GF-D8 (cell line): ENCODE data around the gene MAN1A1.
"Not testable (repeated sequence)": the region's sequence is repeated elsewhere in the genome, so short reads cannot be mapped to it uniquely, and the experiment has no call there.

Experiments used
- DNase-seq: peaks from one replicate; lab custom pipeline; 2025; lab: John Stamatoyannopoulos, UW

MAN1A1 gene

DNA sequence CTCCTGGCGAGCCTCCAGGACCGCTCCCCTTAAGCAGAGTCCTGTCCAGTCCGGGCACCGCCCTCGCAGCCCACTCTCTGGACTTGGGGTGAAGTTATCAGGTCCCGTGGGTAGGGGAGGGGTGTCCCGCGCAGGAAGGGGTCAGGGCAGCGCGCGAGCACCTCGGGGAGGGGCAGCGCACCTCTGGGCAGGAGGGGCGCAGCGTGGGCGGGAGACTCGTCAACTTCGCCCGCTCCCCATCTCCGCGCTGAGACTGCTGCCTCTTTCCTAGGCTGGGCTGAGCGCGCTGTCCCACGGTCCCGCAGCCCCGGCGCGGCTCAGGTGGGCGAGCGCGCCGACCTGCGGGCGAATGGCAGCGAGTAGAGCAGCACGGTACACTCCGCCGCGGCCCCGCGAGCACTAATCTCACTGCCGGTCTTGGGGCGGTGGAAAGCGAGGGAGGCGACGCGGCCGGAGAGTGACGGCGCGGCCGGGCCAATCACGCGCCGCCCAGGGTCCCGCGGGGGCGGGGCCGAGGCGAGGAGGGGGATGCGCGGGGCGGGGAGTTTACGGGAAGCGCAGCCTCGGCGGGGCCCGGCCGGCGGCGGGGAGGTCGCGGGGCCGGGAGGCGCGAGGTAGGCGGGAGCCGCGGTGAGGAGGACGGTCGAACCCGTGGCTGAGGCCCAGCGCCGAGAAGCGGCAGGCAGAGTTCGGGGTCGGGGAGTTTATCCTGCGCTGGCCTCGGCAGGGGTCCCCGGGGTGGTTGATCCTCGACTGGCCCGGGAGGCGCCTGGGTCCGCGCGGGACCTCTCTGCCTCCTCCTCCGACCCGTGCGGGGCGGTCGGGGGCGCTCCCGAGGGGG lies at the start of gene MAN1A1:
TSS of gene MAN1A1 (minus strand) at position 401 of the 841 bp plus-strand sequence. CDS start 696 bp downstream, outside the sequence.
- peak; percentile 28 for DNase-seq

DNA sequence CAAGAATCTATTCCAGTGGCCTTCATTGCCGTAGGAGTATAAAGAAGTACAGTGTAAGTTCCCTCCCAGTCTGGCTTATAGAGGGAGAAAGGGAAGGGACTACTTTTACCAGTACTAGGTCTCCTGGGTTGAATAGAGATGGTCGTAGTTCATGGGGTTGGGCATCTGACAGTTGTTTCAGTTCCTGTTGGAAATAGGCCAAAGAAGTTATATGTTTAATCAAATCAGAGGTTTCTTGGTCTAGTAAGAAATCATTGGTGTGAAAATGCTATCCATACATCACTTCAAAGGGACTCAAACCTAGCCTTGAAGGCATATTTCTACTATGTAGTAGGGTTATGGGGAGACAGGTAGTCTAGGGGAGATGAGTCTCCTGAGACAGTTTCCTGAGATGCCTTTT lies 45.6 kb upstream of the MAN1A1 start:
- no peak for DNase-seq

DNA sequence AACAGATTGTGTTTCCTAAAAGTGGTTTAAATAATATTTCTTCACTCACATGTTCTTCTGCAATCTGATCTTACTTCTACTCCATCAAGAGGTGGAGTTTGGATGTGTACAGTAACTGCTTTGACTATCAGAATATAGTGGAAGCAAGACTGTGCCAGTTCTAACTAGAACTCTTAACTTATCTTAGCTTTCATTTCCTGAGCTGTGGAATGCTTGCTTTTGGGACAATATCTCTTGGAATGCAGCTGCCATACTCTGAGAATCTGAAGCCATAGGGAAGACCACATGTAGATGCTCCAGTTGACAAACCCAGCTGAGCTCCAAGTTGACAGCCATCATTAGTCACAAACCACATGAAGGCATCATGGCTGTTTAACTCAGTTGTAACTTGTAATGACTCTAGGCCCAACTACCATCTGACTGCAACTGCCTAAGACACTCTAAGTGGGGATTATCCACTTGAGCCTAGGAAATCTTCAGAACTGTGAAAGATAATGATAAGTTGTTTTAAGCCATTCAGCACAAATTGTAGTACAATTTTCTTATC lies 40.8 kb upstream of the MAN1A1 start:
- DNase-seq = no peak

DNA sequence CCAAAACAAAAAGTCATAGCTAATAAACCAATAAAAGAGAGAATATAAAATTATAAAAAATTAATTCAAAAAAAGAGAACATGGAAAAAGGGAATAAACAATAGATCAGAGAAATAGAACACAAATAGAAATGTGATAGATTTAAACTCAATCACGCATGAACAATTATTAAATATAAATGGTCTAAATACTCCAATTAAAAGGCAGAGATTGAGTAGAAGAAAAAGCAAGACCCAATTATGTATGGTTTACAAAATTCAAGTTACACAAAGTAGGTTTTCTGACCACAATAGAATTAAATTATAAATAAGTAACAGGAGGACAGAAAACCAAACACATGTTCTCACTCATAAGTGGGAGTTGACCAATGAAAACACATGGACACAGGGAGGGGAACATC lies 36.4 kb upstream of the MAN1A1 start:
- DNase-seq = no peak

DNA sequence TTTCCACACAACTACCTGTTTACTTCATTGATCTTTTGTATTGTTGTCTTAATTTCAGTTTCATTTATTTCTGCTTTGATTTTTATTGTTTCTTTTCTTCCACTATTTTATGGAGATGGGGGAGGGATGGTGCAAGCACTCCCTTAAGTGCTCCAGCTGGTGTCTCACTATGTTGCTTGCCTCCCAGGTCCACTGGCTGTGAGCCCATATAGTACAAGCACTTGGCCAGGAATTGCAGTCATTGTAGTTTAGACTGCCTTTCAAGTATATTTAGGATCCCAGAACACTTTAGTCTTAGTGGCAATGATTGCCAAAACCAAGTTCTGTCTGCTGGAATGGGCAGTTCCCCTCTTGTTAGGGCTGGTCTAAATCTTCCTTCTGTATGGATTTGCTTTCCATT lies 34.9 kb upstream of the MAN1A1 start:
- DNase-seq = no peak

DNA sequence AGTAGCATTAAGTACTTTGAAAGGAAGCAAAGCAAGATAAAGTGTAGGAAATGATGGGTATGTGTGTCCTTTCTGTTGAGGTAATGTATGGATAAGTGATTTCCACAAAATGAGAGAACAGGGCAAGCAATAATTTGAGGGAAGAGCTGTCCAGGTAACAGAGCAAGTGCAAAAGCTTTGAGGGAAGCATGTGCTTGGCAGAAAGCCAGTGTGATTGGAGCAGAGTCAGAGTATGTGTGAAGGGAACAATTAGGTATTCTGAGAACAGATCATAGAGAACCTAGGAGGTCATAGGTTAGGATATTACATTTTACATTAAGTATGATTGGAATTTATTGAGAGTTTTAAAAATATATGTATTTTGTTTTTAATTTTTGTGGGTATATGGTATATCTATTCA lies 30.2 kb upstream of the MAN1A1 start:
- no peak for DNase-seq

DNA sequence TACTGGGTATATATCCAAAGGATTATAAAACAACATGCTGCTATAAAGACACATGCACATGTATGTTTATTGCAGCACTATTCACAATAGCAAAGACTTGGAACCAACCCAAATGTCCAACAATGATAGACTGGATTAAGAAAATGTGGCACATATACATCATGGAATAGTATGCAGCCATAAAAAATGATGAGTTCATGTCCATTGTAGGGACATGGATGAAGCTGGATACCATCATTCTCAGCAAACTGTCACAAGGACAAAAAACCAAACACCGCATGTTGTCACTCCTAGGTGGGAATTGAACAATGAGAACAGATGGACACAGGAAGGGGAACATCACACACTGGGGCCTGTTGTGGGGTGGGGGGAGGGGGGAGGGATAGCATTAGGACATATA lies 27.5 kb upstream of the MAN1A1 start:
- DNase-seq = not testable (repeated sequence)

DNA sequence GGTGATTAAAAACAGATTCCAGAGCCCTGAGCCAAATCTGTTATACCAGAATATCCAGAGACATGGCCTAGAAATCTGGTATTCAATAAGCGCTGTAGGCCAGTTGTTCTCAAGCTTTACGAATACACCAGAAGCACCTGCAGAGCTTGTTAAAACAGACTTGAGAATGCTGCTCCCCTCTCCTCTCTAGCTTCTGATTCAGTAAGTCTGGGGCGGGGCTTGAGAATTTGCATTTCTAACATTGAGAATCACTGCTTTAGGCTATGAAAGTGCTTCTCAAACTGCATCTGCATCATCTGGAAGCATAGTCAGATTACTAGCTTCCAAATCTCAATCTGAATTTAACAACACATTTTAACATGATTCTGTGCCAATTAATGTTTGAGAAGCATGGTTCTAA lies 20.5 kb upstream of the MAN1A1 start:
- DNase-seq = no peak

DNA sequence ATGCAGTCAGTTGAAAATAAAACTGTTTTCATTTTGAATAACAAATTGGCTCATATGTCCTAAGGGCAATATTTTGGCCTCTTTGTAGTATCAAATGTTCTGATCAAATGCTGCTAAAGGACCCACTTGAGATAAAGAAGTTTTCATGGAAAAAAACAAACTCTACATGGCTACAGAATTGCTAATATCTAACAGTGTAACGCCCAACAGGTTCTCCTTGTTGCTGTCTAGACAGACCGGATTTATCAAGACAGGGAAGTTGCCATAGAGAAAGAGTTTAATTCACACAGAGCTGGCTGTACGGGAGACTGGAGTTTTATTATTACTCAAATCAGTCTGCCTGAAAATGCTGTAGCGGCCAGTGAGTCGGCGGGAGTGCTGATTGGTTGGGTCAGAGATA lies 19.4 kb upstream of the MAN1A1 start:
- no peak for DNase-seq

DNA sequence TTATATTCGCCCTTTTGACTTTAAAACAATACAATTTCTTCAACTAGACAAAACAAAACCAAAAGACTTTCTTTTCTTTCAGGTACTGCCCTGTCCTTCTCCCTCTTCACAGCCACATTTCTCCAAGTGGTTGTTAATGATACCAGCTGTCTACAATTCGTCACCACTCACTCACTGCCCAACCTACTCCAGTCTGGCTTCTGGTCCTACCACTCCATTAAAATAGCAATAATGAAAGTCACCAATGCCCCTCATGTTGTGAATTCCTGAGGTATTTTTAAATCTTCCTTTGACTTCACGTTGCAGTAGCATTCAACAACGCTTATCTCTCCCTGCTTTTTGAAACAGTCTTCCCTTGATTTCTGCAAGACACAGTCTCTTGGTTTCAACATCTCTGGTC lies 11.6 kb upstream of the MAN1A1 start:
- DNase-seq = no peak

DNA sequence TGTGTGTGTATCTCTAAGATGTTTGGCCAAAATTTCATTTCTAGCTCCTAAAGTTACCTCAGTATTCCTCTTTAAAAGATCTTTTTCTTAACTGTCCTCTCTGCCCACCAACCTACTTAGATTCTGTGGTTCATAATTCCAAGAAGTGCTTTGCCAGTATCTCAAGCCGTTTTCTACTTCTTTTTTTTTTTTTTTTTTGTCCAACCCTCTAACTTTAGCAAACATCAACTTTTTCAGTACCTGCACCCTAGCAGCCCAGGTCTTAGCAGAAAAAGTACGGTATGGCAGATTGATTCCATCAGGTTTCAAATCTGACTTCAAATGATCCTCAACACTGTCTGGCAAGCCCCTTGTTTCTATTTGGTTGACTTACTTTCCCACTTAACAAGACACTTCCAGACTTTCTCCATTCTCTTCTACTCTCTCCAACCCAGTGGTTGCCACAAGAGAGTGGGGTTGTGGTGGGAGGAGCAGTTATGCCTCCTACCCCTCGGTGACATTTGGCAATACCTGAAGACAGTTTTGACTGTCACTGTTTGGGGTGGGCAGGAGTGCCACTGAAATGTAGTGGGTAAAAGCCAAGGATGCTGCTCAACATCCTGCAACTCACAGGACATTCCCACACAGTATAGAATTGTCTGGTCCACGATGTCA lies 10.8 kb upstream of the MAN1A1 start:
- peak; percentile 38 for DNase-seq

DNA sequence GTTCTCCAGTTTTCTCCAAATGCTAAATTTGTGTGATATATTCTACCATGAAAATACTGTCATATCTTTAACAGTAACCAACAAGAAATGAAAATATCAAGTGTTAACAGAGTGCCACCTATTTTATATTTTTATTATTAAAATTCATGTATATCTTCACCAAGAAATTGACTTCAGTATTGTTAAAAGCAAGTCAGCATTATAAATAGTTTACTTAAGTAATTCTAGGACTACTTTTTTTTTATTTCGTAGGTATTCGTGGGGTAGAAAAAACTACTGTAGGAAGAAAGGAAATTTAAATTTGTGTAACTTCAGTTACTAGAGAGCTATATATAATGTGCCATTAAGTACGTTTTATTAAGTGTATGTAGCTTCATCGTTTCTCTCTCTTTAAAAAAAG lies 6.3 kb upstream of the MAN1A1 start:
- no peak for DNase-seq

DNA sequence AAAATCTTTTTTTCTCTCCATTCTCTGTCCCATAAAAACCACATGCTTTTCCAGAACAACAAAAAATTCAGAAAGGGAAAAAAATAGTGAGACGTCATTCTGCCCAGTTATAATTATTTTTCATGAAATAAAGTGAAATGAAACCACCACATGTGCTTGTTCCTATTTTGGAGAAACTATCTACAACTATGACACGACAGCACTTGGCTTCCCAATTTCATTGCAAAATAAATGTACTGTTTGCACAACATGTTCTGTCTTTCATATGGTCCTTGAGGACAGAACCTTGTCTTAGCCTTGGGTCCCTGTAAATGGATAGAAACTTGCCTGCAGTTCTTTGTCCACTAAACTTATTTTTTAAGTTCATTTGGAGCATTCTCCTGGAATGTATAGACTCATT lies 5.6 kb upstream of the MAN1A1 start:
- DNase-seq = no peak

DNA sequence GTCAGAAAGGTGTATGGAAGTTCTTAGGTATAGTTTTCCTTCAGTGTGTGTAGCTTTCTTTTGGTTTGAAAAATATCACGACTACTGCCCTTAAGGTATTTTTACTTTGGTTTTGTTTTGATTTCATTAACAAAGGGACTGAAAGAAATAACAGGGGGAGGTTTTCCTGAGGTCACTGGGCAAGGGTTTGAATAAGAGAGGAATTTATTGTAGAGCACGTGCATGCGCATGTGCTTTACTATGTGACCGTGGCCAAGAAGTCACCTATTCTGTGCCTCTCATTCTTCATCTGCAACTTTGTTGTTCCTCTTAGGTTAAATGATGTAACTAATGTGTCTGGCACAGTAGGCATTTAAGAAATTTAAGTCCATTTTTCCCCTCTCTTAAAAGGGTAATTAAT lies 4.1 kb upstream of the MAN1A1 start:
- no peak for DNase-seq

DNA sequence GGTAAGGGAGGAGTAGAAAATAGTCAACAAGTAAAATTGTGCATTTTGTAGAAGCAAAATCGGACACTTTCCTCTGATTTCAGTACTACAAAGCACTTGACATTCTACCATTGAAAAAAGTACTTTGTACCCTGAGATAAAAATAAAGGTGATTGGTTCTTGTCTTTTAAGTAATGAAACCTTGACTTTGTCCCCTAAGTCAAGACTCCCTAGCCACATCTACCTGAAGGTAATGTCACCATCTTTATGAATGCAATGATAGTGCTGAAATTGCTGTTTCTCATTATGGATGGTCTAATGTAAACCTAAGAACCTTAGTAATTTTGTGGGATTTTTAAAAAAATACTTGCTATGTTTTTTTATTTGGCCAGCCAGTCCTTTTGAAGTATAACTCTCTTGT lies 2.4 kb upstream of the MAN1A1 start:
- DNase-seq = no peak

DNA sequence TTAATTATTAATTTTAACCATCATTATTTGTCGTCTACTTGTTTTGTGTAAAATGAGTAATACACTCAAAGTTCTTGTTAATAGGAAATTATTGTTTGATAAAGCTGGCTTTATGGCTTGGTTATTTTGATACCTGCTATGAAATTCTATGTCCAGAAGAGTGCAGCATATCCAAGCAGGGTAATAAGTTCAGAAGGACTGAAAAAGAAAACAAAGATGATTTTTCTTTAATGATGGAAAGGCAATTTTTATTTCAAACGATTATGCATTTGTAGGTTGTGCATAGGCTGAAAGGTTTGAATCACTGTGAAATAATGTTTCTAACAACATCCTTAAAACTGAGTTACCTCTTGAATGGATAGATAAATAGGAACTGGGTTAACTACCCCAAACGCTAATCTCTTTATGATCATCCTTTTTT lies 1.4 kb upstream of the MAN1A1 start:
- DNase-seq = no peak

DNA sequence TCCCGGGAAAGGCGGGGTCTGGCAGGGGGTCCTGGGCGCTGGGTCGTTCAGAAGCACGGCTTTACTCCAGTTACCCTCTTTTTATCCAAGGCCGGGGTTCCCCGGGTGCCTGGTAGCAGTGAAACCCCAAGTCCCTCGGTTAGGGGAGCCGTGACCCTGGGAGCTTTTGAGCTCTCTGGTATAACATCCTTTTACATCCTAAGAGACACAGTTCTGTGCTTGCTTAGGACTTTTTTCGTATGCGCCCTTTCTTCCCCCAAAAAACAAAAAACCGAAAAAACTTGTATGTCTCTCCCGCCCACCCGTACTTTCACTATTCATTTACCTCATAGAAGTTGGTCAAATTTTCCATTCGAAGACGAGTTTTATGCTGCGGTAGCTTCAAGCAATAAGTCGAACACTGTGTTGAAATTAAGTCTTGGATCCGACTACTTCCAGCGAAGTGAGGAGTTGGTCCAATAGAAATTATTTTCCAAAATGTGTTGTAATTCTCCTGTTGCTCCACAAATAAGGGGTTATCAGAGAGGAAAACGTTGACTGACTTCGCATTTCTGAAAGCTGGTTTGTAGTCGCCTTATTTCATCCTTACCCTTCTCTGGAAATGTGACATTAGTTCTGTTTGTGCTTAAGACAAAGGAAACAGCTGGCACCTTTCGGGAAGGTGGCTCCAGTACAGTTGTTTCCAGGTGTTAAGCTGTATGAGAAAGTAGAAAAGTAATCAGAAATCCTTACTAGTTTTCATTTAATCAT lies 816 bp upstream of the MAN1A1 start:
- DNase-seq = peak; percentile 29

DNA sequence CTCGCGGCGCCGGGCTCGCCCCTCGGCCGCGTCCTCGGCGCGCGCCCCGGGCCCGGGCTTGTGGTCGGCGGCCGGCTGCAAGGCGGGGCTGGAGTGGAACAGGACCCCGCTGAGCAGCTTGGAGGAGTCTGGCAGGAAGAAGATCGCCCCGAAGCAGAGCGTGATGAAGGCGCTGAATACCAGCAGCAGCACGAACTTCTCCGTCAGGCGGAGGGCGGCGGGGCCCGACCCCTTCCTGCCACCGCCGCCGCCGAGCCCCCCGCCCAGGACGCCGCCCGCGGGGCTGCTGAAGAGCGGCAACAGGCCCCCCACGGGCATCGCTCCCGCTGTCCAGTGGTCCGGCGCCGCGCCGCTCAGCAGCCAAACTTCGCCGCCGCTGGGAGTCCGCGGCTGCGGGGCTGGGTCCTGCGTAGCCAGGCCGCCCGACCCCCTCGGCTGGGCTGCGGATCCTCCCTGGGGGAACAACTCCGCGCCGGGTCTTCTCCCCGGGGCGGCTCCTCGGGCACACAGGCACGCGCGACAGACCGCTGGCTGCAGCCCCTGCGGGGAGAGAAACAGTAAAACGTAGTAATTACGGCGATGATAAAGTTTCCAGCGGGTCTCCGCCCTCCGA lies 707 bp downstream of the MAN1A1 start:
- DNase-seq = no peak

DNA sequence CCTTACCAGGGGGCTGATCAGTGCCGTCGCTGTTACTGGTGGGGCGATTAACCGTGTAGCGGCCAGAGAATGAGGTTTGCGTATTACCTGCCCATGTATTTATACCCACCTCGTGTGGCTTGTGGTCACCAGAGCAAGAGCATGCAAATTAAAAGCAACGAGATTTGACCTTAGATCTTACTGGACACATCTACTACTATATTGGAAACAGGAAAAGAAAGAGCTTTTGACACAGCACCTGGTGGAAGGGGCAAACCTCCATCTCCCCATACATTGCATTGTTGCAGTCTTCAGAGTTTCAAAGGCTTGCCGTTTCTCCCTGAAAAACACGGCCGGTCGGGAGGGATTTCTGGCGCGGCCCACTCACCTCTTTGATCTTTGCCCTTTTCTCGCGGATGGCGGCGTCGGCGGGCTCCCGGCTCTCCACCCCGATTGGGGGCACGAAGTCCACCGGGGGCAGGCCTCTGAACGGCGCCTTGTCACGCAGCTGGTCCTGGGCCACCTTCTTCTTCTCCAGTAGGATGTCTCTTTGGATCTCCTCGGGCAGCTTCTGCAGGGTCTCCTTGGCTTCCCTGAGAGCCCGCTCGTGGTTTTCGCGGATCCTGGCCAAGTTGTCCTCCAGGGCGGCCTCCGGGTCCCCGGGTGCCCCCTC lies 1.3 kb downstream of the MAN1A1 start:
- DNase-seq = no peak

DNA sequence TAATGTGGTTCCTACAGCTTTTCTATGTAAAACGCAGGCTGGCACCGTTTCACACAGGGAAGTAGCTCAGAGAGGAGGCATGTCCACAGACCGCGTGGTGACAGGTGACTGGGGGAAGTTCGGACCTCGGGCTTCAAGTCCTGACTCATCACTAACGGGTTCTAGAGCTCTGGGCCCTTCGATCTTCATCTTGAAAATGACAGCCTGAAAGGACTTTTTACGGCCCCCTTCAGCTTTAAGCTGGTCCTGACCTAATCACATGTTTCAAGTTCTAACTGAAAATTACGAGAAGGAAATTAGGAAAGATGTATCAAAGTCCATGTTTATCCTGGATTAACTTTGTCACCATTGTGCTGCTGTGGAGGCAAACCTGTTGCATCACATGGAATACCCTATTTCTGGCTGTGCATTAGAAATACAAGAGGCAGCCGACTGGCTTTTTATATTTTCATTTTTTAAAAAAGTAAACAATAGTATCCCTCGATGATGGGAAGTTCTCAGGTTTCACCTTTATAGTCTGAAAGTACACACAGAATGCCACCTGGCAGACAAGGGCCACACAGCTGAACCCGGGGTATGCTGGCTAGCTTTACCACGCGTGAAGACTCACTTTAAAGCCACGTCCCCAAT lies 2.0 kb downstream of the MAN1A1 start:
- no peak for DNase-seq

DNA sequence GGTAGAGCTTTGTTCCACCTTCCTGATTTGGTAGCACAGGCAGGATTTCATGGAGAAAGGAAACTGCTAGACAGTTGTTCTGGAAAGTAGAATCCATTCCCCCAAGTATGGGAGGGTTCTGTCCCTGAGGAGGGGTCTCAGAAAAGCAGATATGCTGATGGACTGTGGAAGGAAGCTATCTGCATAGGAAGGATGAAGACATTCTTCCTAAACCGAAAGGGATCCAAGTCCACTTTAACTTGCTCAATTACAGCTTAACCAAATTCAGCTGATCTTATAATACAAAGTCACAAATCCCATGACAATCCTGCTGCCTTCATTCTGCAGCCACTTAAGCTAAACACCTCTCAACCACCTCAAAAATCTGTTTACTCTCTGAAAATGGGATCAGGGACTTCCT lies 2.6 kb downstream of the MAN1A1 start:
- DNase-seq = no peak
